Measurements from ENCODE around the gene CYB5A. TPM values are rescaled to one million over a fixed set of nuclear protein-coding genes. Genes with fewer than 3 reads are reported as not detected.

The CYB5A gene
- polyA plus RNA-seq, 2 of the 4 experiments (the other 2 are of a cell fraction): 132 to 267 TPM

DNA sequence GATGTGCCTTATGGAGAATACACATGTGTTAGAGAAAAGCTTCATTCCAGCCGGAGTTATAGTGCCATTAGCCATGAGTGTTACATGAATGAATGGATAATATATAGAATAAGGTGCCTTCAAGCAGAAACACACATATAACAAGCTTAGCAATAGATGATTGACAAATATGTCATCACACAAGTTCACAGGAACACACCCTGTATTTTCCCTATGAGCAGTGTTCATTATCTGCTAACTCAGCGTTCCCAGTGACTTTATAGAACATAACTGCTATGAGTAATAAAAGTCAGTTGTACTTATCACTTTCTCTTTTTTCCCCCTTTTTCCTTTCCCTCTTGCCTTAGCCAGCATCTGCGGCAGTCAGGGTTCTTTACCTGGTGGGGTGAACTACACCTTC lies 78.3 kb downstream of the CYB5A start:
- Histone ChIP-seq H3K27ac (no peak overlapping the region), H3K4me3 (no peak overlapping the region), H3K4me1 (no peaks in the 10 kb centered on the region), H3K4me2 (no peak overlapping the region), H3K9me3 (no peaks in the 10 kb centered on the region)
- ATAC-seq (no peak), DNase-seq (ENCODE audit: low read depth in 1 of 2, low spot score in 1 of 2) (no peak), FAIRE-seq (no peak)
- WGBS (ENCODE audit: missing lambda C conversion rate): 44% methylated on average over 3 of the region's 3 CpGs
- ChIA-PET POLR2A (no interaction called here), CTCF (interaction anchor here (3.0 kb wide), 1 partner anchor 129 kb away, joined by 8 read pairs; no protein-coding TSS in a partner anchor)
- TF ChIP-seq MYC (IDR thresholded peaks at IDR 0.05; ENCODE audit: borderline replicate concordance, low read length) (no peak), FOXS1 (CRISPR knock-in tag; IDR thresholded peaks at IDR 0.05) (no peak), MAZ (IDR thresholded peaks at IDR 0.05; ENCODE audit: borderline replicate concordance, low read depth, low read length) (no peak), MAFK (IDR thresholded peaks at IDR 0.05; ENCODE audit: partially characterized antibody) (peak; percentile 66)
- TF ChIP-seq, protein P1, sequence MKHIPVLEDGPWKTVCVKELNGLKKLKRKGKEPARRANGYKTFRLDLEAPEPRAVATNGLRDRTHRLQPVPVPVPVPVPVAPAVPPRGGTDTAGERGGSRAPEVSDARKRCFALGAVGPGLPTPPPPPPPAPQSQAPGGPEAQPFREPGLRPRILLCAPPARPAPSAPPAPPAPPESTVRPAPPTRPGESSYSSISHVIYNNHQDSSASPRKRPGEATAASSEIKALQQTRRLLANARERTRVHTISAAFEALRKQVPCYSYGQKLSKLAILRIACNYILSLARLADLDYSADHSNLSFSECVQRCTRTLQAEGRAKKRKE (CRISPR knock-in tag; IDR thresholded peaks at IDR 0.05; ENCODE audit: low read depth): no peak

GRCh38 chr18:74204526-74205152 lies 87.1 kb downstream of the CYB5A start:
- FAIRE-seq: no peak
- TF ChIP-seq RNF2 (IDR thresholded peaks at IDR 0.05; ENCODE audit: borderline replicate concordance, low read depth): no peak
- no peak for TF ChIP-seq ELK1 (IDR thresholded peaks at IDR 0.05; ENCODE audit: low read depth, low read length)
- ChIA-PET POLR2A (no interaction called here), CTCF (interaction anchor here (0.9 to 1.4 kb wide), 2 partner anchors 8 to 138 kb away, joined by 4 to 5 read pairs; no protein-coding TSS in a partner anchor)
- ATAC-seq: peak in 1 of 2 experiments; percentile 75; a peak in 2 of 6 replicates
- Histone ChIP-seq H3K4me3 (no peak overlapping the region), H3K9me3 (no peaks in the 10 kb centered on the region), H3K4me2 (no peak overlapping the region), H3K27ac (peak overlapping the region in 1 of 2 experiments; percentile 50; a peak in 1 of 6 replicates), H3K4me1 (0 out of 3 replicates have a peak, but pooled peaks cover 4% of the 10 kb centered on the region)
- 64% methylated on average over 3 of the region's 5 CpGs for WGBS (ENCODE audit: missing lambda C conversion rate)
- DNase-seq (ENCODE audit: low read depth in 1 of 2, low spot score in 1 of 2): no peak

DNA sequence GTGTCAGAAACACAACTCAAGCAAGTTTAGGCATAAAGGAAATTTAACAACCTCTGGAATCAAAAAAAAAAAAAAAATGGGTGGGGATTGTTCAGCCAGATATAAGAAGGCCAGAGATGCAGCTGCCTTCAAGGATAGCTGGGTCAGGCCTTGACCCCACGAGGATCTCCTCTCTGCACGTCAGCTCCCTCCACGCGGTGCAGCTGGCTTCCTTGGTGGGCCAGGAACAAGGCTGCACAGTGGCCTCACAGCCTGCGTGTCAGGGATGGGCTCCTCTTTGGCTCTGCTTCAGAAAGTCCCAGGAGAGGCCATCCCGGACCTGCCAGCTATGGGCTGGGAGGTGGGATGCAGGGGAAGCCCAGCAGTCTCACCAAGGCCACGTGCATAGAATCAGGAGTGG lies 88.0 kb downstream of the CYB5A start:
- CTCF ChIA-PET: interaction anchor here (0.7 kb wide), 1 partner anchor 348 kb away, joined by 3 read pairs; no protein-coding TSS in a partner anchor
- TF ChIP-seq CBX2 (IDR thresholded peaks at IDR 0.05; ENCODE audit: borderline replicate concordance, low read depth) (no peak), EHF (CRISPR knock-in tag; IDR thresholded peaks at IDR 0.05) (no peak), HOXB13 (CRISPR knock-in tag; IDR thresholded peaks at IDR 0.05; ENCODE audit: low read depth) (no peak), EP300 (IDR thresholded peaks at IDR 0.05) (no peak)
- TF ChIP-seq, protein P2, sequence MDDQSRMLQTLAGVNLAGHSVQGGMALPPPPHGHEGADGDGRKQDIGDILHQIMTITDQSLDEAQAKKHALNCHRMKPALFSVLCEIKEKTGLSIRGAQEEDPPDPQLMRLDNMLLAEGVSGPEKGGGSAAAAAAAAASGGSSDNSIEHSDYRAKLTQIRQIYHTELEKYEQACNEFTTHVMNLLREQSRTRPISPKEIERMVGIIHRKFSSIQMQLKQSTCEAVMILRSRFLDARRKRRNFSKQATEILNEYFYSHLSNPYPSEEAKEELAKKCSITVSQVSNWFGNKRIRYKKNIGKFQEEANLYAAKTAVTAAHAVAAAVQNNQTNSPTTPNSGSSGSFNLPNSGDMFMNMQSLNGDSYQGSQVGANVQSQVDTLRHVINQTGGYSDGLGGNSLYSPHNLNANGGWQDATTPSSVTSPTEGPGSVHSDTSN (IDR thresholded peaks at IDR 0.05): no peak
- Histone ChIP-seq H3K4me2 (no peak overlapping the region), H3K4me3 (no peak overlapping the region), H3K27ac (no peak overlapping the region; a peak in 1 of 6 replicates), H3K4me1 (0 out of 3 replicates have a peak, but pooled peaks cover 4% of the 10 kb centered on the region), H3K9me3 (no peaks in the 10 kb centered on the region)
- WGBS (ENCODE audit: missing lambda C conversion rate): 61% methylated on average over 6 of the region's 7 CpGs
- ATAC-seq: peak; percentile 9 to 36; a peak in 2 of 6 replicates
- FAIRE-seq: no peak
- POLR2A ChIA-PET: no interaction called here
- no peak for DNase-seq (ENCODE audit: low read depth in 1 of 2, low spot score in 1 of 2)

Small RNA genes lying within 50 kb of the gene (small RNA-seq; reads per million reads assigned to genes)
- 0 reads per million in 6 experiments for gene RN7SL551P

Other genes starting within 250 kb of the CYB5A start
- 1.7 and 2.3 TPM in 2 replicates for gene FBXO15, start 144.1 kb downstream of the CYB5A start, polyA plus RNA-seq (2011; rRNA removed)
- gene FBXO15, start 144.1 kb downstream of the CYB5A start, polyA plus RNA-seq (2017; fragmentation: RNase III; extraction: RNeasy Plus Mini Kit Qiagen cat#74134 plus additional on column Dnase treatment): 0.83 to 1.4 TPM (median 1.3 TPM) in 3 replicates
- gene TIMM21, start 143.4 kb downstream of the CYB5A start, polyA plus RNA-seq (2011; rRNA removed): 56.4 and 64.6 TPM in 2 replicates
- 52.3 to 64.1 TPM (median 61.4 TPM) in 3 replicates for gene TIMM21, start 143.4 kb downstream of the CYB5A start, polyA plus RNA-seq (2017; fragmentation: RNase III; extraction: RNeasy Plus Mini Kit Qiagen cat#74134 plus additional on column Dnase treatment)
- not detected in 2 replicates for gene C18orf63, start 23.9 kb upstream of the CYB5A start, polyA plus RNA-seq (2011; rRNA removed)
- not detected in 3 replicates for gene C18orf63, start 23.9 kb upstream of the CYB5A start, polyA plus RNA-seq (2017; fragmentation: RNase III; extraction: RNeasy Plus Mini Kit Qiagen cat#74134 plus additional on column Dnase treatment)
- gene DIPK1C, start 165.3 kb upstream of the CYB5A start, polyA plus RNA-seq (2011; rRNA removed): not detected in 2 replicates
- gene DIPK1C, start 165.3 kb upstream of the CYB5A start, polyA plus RNA-seq (2017; fragmentation: RNase III; extraction: RNeasy Plus Mini Kit Qiagen cat#74134 plus additional on column Dnase treatment): not detected in 3 replicates
- 77.6 and 93.7 TPM in 2 replicates for gene CNDP2, start 204.4 kb upstream of the CYB5A start, polyA plus RNA-seq (2011; rRNA removed)
- gene CNDP2, start 204.4 kb upstream of the CYB5A start, polyA plus RNA-seq (2017; fragmentation: RNase III; extraction: RNeasy Plus Mini Kit Qiagen cat#74134 plus additional on column Dnase treatment): 104 to 107 TPM (median 106 TPM) in 3 replicates
- gene CNDP1, start 242.5 kb upstream of the CYB5A start, polyA plus RNA-seq (2011; rRNA removed): 0.16 TPM in 1 of 2 replicates, not detected in the other
- not detected in 3 replicates for gene CNDP1, start 242.5 kb upstream of the CYB5A start, polyA plus RNA-seq (2017; fragmentation: RNase III; extraction: RNeasy Plus Mini Kit Qiagen cat#74134 plus additional on column Dnase treatment)